ENCODE data around the gene C17orf114.

C17orf114 gene

DNA sequence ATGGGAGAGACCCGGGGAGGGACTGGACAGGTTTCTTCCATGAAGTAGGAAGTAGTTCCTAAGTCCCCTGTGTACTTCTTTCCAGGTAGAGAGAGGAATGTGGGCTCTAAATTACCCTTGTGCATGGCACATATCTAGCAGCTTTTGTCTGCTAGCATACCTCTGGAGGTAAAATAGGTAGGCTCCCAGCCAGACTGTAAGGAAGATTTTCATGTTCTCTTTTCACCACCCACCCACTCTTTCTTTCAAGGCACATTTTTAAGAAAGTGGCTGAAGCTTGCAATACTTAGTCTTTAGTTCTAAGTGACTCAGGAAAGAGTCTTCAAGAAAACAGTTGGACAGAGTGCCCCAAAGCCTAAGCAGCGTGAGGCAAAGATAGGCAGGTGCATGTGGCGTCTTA lies 40.2 kb upstream of the C17orf114 start (continued):
- no peak for TF ChIP-seq ZNF24 (tag by site-specific recombination; IDR thresholded peaks at IDR 0.05)

DNA sequence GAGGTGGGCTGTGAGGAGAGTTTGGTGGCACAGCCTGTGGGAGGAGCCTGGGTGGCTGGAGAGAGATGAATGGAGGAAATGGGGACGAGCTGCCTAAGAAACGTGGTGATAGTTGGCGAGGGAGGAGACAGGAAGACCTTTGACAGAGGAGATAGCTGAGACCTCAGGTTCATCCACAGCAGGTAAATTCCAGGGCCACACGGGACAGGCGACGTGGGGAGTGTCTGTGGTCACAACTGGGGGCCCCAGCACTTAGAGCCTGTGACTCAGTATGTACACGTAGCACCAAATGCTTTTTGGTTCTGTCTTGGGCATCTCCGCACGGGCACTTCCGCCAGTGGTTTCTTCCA lies 38.7 kb upstream of the C17orf114 start:
- Histone ChIP-seq H3K4me3 (ENCODE audit: low read depth, low read length) (no peak overlapping the region), H3K36me3 (ENCODE audit: control insufficient read depth in 2 of 2, insufficient read depth in 1 of 2, low read length in 2 of 2) (peaks cover 0 to 5% of the 10 kb centered on the region in 2 experiments; a peak in 1 of 3 replicates), H3K27ac (ENCODE audit: extremely low read depth, low read depth, low read length) (no peak overlapping the region), H3K4me1 (ENCODE audit: control insufficient read depth, insufficient read depth, low read length) (peaks cover 5% of the 10 kb centered on the region; the same call in 1 of the 2 replicates), H3K9me3 (ENCODE audit: control insufficient read depth, insufficient read depth, low read depth, low read length) (no peaks in the 10 kb centered on the region)
- POLR2A ChIA-PET = no interaction called here
- TF ChIP-seq ZEB2 (tag by site-specific recombination; IDR thresholded peaks at IDR 0.05) (no peak), ZNF747 (tag by site-specific recombination; IDR thresholded peaks at IDR 0.05) (no peak), GLI4 (tag by site-specific recombination; IDR thresholded peaks at IDR 0.05) (no peak), ZNF341 (tag by site-specific recombination; IDR thresholded peaks at IDR 0.05; ENCODE audit: low read depth) (peak; percentile 42; the same call in 1 of the 2 replicates), ZNF624 (tag by site-specific recombination; IDR thresholded peaks at IDR 0.05) (no peak), KLF10 (tag by site-specific recombination; IDR thresholded peaks at IDR 0.05) (no peak), OVOL3 (tag by site-specific recombination; IDR thresholded peaks at IDR 0.05) (no peak)
- TF ChIP-seq, protein P1, sequence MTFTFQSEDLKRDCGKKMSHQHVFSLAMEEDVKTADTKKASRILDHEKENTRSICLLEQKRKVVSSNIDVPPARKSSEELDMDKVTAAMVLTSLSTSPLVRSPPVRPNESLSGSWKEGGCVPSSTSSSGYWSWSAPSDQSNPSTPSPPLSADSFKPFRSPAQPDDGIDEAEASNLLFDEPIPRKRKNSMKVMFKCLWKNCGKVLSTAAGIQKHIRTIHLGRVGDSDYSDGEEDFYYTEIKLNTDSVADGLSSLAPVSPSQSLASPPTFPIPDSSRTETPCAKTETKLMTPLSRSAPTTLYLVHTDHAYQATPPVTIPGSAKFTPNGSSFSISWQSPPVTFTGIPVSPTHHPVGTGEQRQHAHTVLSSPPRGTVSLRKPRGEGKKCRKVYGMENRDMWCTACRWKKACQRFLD (tag by site-specific recombination; IDR thresholded peaks at IDR 0.05) = no peak
- CTCF ChIA-PET = interaction anchor here (0.6 to 1.4 kb wide), 3 partner anchors 17 to 61 kb away, joined by 3 to 4 read pairs (median 4); no protein-coding TSS in a partner anchor

DNA sequence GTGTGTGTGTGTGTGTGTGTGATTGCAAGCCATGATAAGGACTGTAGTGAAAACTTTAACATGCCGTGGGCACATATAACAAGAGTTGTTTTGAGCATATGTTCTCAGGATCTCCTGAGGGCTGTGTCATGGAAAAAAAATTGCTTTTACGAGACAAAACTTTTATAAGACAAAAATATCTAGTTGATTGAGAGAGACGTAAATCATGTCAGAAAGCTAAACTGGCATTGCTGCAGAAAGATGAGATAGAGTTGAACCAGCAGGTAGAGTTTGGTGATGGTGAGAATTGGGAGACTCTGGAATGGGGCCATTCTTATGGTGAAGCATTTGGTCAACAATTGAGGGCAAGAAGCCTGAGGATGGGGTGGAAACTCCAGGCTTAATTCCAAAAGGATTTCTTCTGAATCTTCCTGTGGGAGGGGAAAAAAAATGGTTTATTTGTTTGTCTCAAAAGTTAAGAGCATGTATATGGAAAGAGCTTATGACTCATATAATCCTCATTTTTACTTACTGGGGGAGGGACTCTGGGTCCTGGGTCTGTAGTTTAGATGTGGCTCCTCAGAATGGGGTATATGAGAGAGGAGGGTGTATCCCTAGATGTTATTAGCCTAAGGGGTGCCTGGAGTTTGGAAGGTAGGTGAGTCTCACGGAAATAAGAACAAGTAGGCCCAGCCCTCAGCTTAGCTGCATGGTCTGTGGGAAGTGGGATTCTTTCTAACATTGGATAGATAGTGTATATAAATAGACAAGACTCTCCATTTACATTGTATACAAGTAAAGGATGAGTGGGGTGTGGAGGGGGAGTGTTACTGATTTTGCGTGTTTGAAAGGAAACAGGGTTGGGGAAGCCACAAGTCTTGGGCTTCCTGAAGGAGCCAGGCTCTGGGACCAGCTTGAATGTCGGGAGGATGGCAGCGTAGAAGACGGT lies 38.1 kb upstream of the C17orf114 start:
- Histone ChIP-seq H3K9me3 (ENCODE audit: control insufficient read depth, insufficient read depth, low read depth, low read length) (no peaks in the 10 kb centered on the region), H3K27ac (ENCODE audit: extremely low read depth, low read depth, low read length) (no peak overlapping the region), H3K4me1 (ENCODE audit: control insufficient read depth, insufficient read depth, low read length) (peaks cover 5% of the 10 kb centered on the region; the same call in 1 of the 2 replicates), H3K36me3 (ENCODE audit: control insufficient read depth in 2 of 2, insufficient read depth in 1 of 2, low read length in 2 of 2) (peaks cover 0 to 5% of the 10 kb centered on the region in 2 experiments; a peak in 1 of 3 replicates), H3K4me3 (ENCODE audit: low read depth, low read length) (no peak overlapping the region)
- ChIA-PET POLR2A (no interaction called here), CTCF (interaction anchor here (0.9 to 2.1 kb wide), 3 partner anchors 41 to 61 kb away, joined by 3 to 4 read pairs (median 4); no protein-coding TSS in a partner anchor)
- TF ChIP-seq, protein P2, sequence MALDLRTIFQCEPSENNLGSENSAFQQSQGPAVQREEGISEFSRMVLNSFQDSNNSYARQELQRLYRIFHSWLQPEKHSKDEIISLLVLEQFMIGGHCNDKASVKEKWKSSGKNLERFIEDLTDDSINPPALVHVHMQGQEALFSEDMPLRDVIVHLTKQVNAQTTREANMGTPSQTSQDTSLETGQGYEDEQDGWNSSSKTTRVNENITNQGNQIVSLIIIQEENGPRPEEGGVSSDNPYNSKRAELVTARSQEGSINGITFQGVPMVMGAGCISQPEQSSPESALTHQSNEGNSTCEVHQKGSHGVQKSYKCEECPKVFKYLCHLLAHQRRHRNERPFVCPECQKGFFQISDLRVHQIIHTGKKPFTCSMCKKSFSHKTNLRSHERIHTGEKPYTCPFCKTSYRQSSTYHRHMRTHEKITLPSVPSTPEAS (tag by site-specific recombination; IDR thresholded peaks at IDR 0.05) = 0 out of 2 replicates have a peak, but pooled peaks have one; percentile 46
- TF ChIP-seq ZNF544 (tag by site-specific recombination; IDR thresholded peaks at IDR 0.05) = no peak
- 0 out of 2 replicates have a peak, but pooled peaks have one; percentile 13 for TF ChIP-seq EGR2 (tag by site-specific recombination; IDR thresholded peaks at IDR 0.05; ENCODE audit: low read depth)

DNA sequence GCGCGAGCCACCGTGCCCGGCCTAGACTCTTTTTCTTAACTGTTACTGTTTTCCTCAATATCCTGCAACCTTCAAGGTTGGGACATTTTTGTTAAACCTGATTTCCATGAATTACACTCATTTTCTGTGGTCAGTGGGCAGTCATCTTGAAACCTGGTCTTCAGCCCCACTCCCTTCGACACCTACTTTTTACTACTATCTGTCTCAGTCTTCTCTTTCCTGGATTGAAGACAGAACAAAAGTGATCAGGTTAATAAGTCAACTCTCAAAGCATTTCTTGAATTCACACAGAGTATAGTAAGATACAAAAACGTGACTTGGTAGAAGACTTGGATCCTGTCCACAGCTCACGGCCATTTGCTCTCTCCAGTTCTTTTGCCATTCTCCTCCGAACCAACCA lies 37.1 kb upstream of the C17orf114 start:
- ChIA-PET CTCF (interaction anchor here (0.7 to 2.1 kb wide), 2 partner anchors 16 to 49 kb away, joined by 4 to 5 read pairs; no protein-coding TSS in a partner anchor), POLR2A (no interaction called here)
- H3K36me3 ChIP-seq (ENCODE audit: control insufficient read depth in 2 of 2, insufficient read depth in 1 of 2, low read length in 2 of 2) = peaks cover 0 to 5% of the 10 kb centered on the region in 2 experiments; a peak in 1 of 3 replicates
- H3K4me1 ChIP-seq (ENCODE audit: control insufficient read depth, insufficient read depth, low read length) = peaks cover 15% of the 10 kb centered on the region
- H3K4me3 ChIP-seq (ENCODE audit: low read depth, low read length) = no peak overlapping the region
- no peaks in the 10 kb centered on the region for H3K9me3 ChIP-seq (ENCODE audit: control insufficient read depth, insufficient read depth, low read depth, low read length)
- H3K27ac ChIP-seq (ENCODE audit: extremely low read depth, low read depth, low read length) = no peak overlapping the region
- no peak for TF ChIP-seq ZNF133 (tag by site-specific recombination; IDR thresholded peaks at IDR 0.05)
- no peak for TF ChIP-seq PRDM1 (tag by site-specific recombination; IDR thresholded peaks at IDR 0.05)
- no peak for TF ChIP-seq ZNF830 (tag by site-specific recombination; IDR thresholded peaks at IDR 0.05; ENCODE audit: low read depth)
- no peak for TF ChIP-seq ZNF610 (tag by site-specific recombination; IDR thresholded peaks at IDR 0.05; ENCODE audit: borderline replicate concordance)
- no peak for TF ChIP-seq ZNF214 (tag by site-specific recombination; IDR thresholded peaks at IDR 0.05; ENCODE audit: borderline replicate concordance)
- no peak for TF ChIP-seq ZNF10 (tag by site-specific recombination; IDR thresholded peaks at IDR 0.05)
- no peak for TF ChIP-seq WT1 (tag by site-specific recombination; IDR thresholded peaks at IDR 0.05)
- TF ChIP-seq TRIM28 (IDR thresholded peaks at IDR 0.05; ENCODE audit: borderline replicate concordance, low read length) = no peak
- TF ChIP-seq ZSCAN23 (tag by site-specific recombination; IDR thresholded peaks at IDR 0.05) = no peak
- TF ChIP-seq, protein P3, sequence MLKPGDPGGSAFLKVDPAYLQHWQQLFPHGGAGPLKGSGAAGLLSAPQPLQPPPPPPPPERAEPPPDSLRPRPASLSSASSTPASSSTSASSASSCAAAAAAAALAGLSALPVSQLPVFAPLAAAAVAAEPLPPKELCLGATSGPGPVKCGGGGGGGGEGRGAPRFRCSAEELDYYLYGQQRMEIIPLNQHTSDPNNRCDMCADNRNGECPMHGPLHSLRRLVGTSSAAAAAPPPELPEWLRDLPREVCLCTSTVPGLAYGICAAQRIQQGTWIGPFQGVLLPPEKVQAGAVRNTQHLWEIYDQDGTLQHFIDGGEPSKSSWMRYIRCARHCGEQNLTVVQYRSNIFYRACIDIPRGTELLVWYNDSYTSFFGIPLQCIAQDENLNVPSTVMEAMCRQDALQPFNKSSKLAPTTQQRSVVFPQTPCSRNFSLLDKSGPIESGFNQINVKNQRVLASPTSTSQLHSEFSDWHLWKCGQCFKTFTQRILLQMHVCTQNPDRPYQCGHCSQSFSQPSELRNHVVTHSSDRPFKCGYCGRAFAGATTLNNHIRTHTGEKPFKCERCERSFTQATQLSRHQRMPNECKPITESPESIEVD (tag by site-specific recombination; IDR thresholded peaks at IDR 0.05) = no peak
- no peak for TF ChIP-seq ZNF747 (tag by site-specific recombination; IDR thresholded peaks at IDR 0.05)
- no peak for TF ChIP-seq ZNF394 (tag by site-specific recombination; IDR thresholded peaks at IDR 0.05; ENCODE audit: borderline replicate concordance)
- TF ChIP-seq ZNF37A (tag by site-specific recombination; IDR thresholded peaks at IDR 0.05) = no peak

Measured in HEK293 (cell line).